Activated naive CD8-positive, alpha-beta T cell treated with anti-CD3 and anti-CD28 coated beads for 36 hours (primary cell): ENCODE data around the gene MRPS10. TPM values are rescaled to one million over a fixed set of nuclear protein-coding genes. Genes with fewer than 3 reads are reported as not detected.

Experiments
- DNase-seq: peaks from one replicate; pipeline ENCODE4 v3.0.0; 2021
- H3K27ac Mint-ChIP-seq: one replicate; pipeline ENCODE4 v1.8.0; 2022; ENCODE audit warnings: mild to moderate bottlenecking, moderate library complexity, mixed read lengths
- H3K27me3 Mint-ChIP-seq: one replicate; pipeline ENCODE4 v1.8.0; 2022; ENCODE audit warnings: mild to moderate bottlenecking, mixed read lengths
- H3K36me3 Mint-ChIP-seq: one replicate; pipeline ENCODE4 v1.8.0; 2021; ENCODE audit warnings: mild to moderate bottlenecking, mixed read lengths
- H3K4me1 Mint-ChIP-seq: one replicate; pipeline ENCODE4 v1.8.0; 2021; ENCODE audit warnings: mixed read lengths
- H3K4me3 Mint-ChIP-seq: one replicate; pipeline ENCODE4 v1.8.0; 2022; ENCODE audit warnings: mild to moderate bottlenecking, moderate library complexity, mixed read lengths
- H3K9me3 Mint-ChIP-seq: one replicate; pipeline ENCODE4 v1.8.0; 2022; ENCODE audit warnings: mixed read lengths
- total RNA-seq, 2 experiments: library from RNA; stranded (reverse); gene quantifications; one replicate each; pipeline ENCODE4 v1.2.3, GENCODE V29; 2021

MRPS10 gene
- total RNA-seq, 2 experiments from 2014 or later, result 50.7 to 51.2 TPM

DNA sequence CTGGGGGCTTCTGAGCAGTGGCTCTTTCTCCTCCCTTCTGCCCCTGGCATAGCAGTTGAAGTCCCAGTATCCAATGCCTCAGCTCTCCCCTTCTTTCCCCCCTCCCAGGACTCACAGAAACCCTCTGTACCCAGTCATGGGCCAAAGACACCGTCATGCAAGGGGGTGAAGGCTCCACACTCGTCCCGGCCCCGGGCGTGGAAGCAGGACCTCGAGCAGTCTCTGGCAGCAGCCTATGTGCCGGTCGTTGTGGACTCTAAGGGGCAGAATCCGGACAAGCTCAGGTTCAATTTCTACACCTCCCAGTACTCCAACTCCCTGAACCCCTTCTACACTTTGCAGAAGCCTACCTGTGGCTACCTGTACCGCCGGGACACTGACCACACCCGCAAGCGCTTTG is 54.8 kb downstream of the MRPS10 start:
- Mint-ChIP-seq H3K27ac (no peak overlapping the region), H3K9me3 (no peaks in the 10 kb centered on the region)

DNA sequence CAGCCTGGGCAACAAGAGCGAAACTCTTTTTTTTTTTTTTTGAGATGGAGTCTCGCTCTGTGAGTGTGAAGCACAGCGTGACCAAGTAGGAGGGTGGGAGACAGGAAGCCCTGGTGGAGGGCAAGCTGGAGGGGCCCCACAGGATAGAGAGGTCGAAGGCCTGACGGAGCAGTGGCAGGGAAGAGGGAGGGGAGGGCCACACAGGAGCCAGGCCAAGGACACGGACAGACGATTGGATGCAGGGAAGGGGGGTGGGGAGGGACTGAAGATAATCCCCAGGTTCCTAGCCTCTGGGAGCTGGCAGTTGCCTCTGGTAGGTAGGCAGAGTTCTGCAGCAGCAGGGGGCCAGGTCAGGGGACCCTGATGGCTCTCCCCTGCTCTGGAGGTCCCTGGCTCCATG is 55.3 kb downstream of the MRPS10 start:
- no peak for DNase-seq
- H3K27ac Mint-ChIP-seq, result no peak overlapping the region
- peaks cover 4% of the 10 kb centered on the region for H3K27me3 Mint-ChIP-seq
- no peaks in the 10 kb centered on the region for H3K36me3 Mint-ChIP-seq
- no peaks in the 10 kb centered on the region for H3K9me3 Mint-ChIP-seq
- H3K4me1 Mint-ChIP-seq, result no peaks in the 10 kb centered on the region
- H3K4me3 Mint-ChIP-seq, result no peak overlapping the region

More for the DNA sequence above, 54.8 kb downstream of the MRPS10 start:
- peaks cover 4% of the 10 kb centered on the region for H3K27me3 Mint-ChIP-seq
- H3K4me3 Mint-ChIP-seq, result no peak overlapping the region
- no peak for DNase-seq
- no peaks in the 10 kb centered on the region for H3K4me1 Mint-ChIP-seq
- H3K36me3 Mint-ChIP-seq, result no peaks in the 10 kb centered on the region

- Mint-ChIP-seq H3K4me1 (no peaks in the 10 kb centered on the region), H3K36me3 (no peaks in the 10 kb centered on the region), H3K9me3 (no peaks in the 10 kb centered on the region), H3K4me3 (no peak overlapping the region), H3K27ac (peak overlapping the region; percentile 25), H3K27me3 (peaks cover 4% of the 10 kb centered on the region)
- DNase-seq, result no peak
Observed at GRCh38 chr6:42159431-42160024, 58.1 kb downstream of the MRPS10 start.

DNA sequence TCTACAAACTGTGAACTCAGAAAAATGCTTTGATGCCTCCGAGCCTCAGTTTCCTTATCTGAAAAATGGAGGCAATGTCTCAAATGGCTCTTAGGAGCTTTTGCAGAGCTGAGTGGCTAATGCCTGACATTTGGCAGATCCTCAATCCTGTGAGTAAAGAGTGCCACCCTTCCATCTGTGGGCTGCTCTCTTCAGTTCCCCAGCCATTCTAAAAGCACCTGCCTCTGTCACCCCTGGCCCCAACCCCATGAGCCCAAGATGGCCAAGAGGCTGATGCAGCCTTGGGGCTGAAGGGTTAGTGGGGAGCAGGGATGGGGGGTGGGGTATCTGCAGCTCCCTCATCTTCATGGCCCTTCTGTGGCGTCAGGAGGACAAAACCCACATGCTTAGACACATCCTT is 59.0 kb downstream of the MRPS10 start:
- H3K27ac Mint-ChIP-seq, result no peak overlapping the region
- H3K4me1 Mint-ChIP-seq, result no peaks in the 10 kb centered on the region
- no peaks in the 10 kb centered on the region for H3K9me3 Mint-ChIP-seq
- H3K36me3 Mint-ChIP-seq, result no peaks in the 10 kb centered on the region
- H3K4me3 Mint-ChIP-seq, result no peak overlapping the region
- H3K27me3 Mint-ChIP-seq, result peaks cover 4% of the 10 kb centered on the region
- no peak for DNase-seq

DNA sequence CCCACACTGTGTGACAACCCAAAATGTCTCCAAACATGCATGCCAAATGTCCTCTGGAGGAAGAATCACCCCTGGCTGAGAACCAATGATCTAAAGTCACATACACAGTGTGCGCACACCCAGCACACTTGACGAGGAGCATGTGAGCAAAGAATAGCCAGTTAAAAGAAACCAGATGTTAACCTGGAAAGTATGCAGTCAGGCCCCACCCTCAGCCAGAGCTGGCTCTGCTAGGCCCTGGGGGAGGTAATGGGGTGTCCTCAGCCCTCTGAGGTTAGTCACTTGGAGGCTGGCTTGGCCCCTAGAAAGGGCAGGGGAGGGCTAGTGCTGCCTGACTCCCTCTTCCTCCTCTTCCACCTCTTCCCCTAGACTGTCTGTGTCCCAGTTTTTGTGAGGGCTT is 59.6 kb downstream of the MRPS10 start:
- no peaks in the 10 kb centered on the region for H3K4me1 Mint-ChIP-seq
- peaks cover 4% of the 10 kb centered on the region for H3K27me3 Mint-ChIP-seq
- no peaks in the 10 kb centered on the region for H3K9me3 Mint-ChIP-seq
- no peak overlapping the region for H3K4me3 Mint-ChIP-seq
- no peak overlapping the region for H3K27ac Mint-ChIP-seq
- no peak for DNase-seq
- H3K36me3 Mint-ChIP-seq, result no peaks in the 10 kb centered on the region

Other genes starting within 250 kb of the MRPS10 start
- gene TAF8, start 167.3 kb downstream of the MRPS10 start, total RNA-seq, result 10 to 100 TPM; 40.4 to 45.1 TPM
- gene C6orf132, start 75.2 kb downstream of the MRPS10 start, total RNA-seq, result under 1 TPM; 0.18 to 0.19 TPM
- under 1 TPM in 1 of 2 experiments, not detected in 1; 0.14 TPM for gene GUCA1A, start 44.5 kb downstream of the MRPS10 start, total RNA-seq
- gene GUCA1B, start 22.9 kb downstream of the MRPS10 start, total RNA-seq, result 1 to 10 TPM; 1.3 to 1.4 TPM
- gene TRERF1, start 234.1 kb upstream of the MRPS10 start, total RNA-seq, result 1 to 10 TPM; 6.5 to 6.9 TPM